Ovary (tissue), 1 donor: ENCODE measurements around the gene ZDHHC21.

Experiments used
- EP300 ChIP-seq: sonication (generic); formaldehyde crosslinking; IDR thresholded peaks from one replicate; pipeline ENCODE4 v1.6.1; 2017; ENCODE audit warnings: antibody characterized with exemption
- POLR2A ChIP-seq: fragments of 450-650 bp; IDR thresholded peaks from one replicate; pipeline ENCODE4 v1.6.1; 2017; ENCODE audit warnings: antibody characterized with exemption, mild to moderate bottlenecking, moderate library complexity

- TF ChIP-seq POLR2A (no peak), EP300 (no peak)
Measured at GRCh38 chr9:14618836-14619420, 74.3 kb downstream of the ZDHHC21 start.
